Measurements from ENCODE around the gene RPUSD1. TPM values are rescaled to one million over a fixed set of nuclear protein-coding genes. Genes with fewer than 3 reads are reported as not detected.
A peak's percentile ranks its signal among the peaks of the same experiment; 100 is the strongest.

Gene RPUSD1
- total and polyA plus RNA-seq, 2 of the 13 experiments (the other 11 are each of a cell fraction or from before 2014, with no cell fraction given) = 13.1 to 26.2 TPM

GRCh38 chr16:740764-741505 lies 47.2 kb downstream of the RPUSD1 start, which contains the start of gene CIAO3 (continued):
- TF ChIP-seq ATF5 (CRISPR knock-in tag; IDR thresholded peaks at IDR 0.05; ENCODE audit: low read depth) = peak; percentile 85; the same call in 1 of the 2 replicates
- peak; percentile 93 for TF ChIP-seq TARDBP (CRISPR knock-in tag; IDR thresholded peaks at IDR 0.05)
- 0 out of 2 replicates have a peak, but pooled peaks have one; percentile 33 for TF ChIP-seq ZSCAN20 (CRISPR knock-in tag; IDR thresholded peaks at IDR 0.05; ENCODE audit: borderline replicate concordance)
- TF ChIP-seq CREB1 (IDR thresholded peaks at IDR 0.05) = peak; percentile 86
- peak; percentile 54; the same call in 1 of the 2 replicates for TF ChIP-seq CREB1 (CRISPR knock-in tag; IDR thresholded peaks at IDR 0.05)
- TF ChIP-seq ZNF713 (CRISPR knock-in tag; IDR thresholded peaks at IDR 0.05) = peak; percentile 33; the same call in 1 of the 2 replicates
- TF ChIP-seq ZNF333 (CRISPR knock-in tag; IDR thresholded peaks at IDR 0.05; ENCODE audit: borderline replicate concordance) = no peak
- TF ChIP-seq ZNF710 (CRISPR knock-in tag; IDR thresholded peaks at IDR 0.05; ENCODE audit: borderline replicate concordance) = peak; percentile 33; the same call in 1 of the 2 replicates
- peak; percentile 77 for TF ChIP-seq ZBTB33 (CRISPR knock-in tag; IDR thresholded peaks at IDR 0.05)
- peak; percentile 89 for TF ChIP-seq CBFB (CRISPR knock-in tag; IDR thresholded peaks at IDR 0.05)
- no peak for TF ChIP-seq HNRNPH1 (optimal IDR thresholded peaks at IDR 0.05; ENCODE audit: low read depth, low read length)
- peak; percentile 88 for TF ChIP-seq UBTF (CRISPR knock-in tag; IDR thresholded peaks at IDR 0.05)
- TF ChIP-seq KLF11 (CRISPR knock-in tag; IDR thresholded peaks at IDR 0.05) = no peak
- TF ChIP-seq ZNF543 (CRISPR knock-in tag; IDR thresholded peaks at IDR 0.05) = peak; percentile 67; the same call in 1 of the 2 replicates
- no peak for TF ChIP-seq ZSCAN5A (CRISPR knock-in tag; IDR thresholded peaks at IDR 0.05; ENCODE audit: borderline replicate concordance)
- no peak for TF ChIP-seq RFX3 (CRISPR knock-in tag; IDR thresholded peaks at IDR 0.05)
